ENCODE measurements around the gene TTF2.
"Not testable (repeated sequence)": the region's sequence is repeated elsewhere in the genome, so short reads cannot be mapped to it uniquely, and the experiment has no call there.

The TTF2 gene

DNA sequence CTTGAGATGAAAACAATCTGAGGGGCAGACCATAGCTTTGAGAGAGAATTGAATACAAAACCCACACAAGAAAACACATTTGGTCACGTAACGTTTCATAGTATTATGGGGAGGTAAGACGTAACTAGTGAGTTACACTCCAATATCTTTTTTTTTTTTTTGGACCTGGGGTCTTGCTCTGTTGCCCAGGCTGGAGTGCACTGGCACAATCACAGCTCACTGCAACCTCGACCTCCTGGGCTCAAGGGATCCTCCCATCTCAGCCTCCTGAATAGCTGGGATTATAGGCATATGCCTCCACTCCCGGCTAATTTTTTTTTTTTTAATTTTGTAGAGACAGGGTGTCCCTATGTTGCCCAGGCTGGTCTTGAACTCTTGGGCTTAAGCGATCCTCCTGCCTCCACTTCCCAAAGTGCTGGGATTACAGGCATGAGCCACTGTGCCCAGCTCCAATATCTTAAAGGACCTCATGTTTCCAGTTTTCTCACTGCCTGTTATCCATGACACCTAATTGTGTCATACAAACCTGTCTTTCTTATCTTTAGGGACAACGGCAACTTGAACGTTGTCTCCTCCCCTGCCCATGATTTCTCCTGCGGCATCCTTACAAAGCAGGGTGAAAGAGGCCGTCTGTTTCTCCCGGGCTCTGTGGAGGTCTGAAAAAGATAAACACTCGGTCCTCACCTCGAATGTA is 56.1 kb downstream of the TTF2 start:
- no peak overlapping the region for H3K4me3 ChIP-seq (ENCODE audit: low read length)
- no peak for TF ChIP-seq CTCF (IDR thresholded peaks at IDR 0.05; ENCODE audit: insufficient read depth, low read depth, low read length, missing control alignments)
- DNase-seq (ENCODE audit: low read depth): no peak

DNA sequence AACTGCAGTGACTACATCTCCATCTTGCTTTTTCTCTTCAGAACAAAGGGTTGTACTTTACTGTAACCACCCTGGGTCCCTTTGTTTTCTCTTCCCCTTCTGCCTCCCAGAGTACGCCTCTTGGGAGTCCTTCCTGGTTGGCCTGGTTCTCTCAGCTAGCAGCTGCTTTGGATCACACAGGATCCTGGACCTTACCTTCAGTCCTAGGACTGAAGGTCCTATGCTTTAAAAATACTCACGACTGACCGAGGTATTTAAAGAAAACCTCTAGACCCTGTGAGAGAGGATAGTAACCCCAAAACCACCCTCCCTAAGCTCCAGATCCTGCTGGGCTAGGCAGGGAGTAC is 56.6 kb downstream of the TTF2 start:
- DNase-seq (ENCODE audit: low read depth): no peak
- no peak for TF ChIP-seq CTCF (IDR thresholded peaks at IDR 0.05; ENCODE audit: insufficient read depth, low read depth, low read length, missing control alignments)
- no peak overlapping the region for H3K4me3 ChIP-seq (ENCODE audit: low read length)

- DNase-seq (ENCODE audit: low read depth): no peak
- no peak for TF ChIP-seq CTCF (IDR thresholded peaks at IDR 0.05; ENCODE audit: insufficient read depth, low read depth, low read length, missing control alignments)
- H3K4me3 ChIP-seq (ENCODE audit: low read length): no peak overlapping the region
Observed at GRCh38 chr1:117117697-117118096, 57.6 kb downstream of the TTF2 start.

DNA sequence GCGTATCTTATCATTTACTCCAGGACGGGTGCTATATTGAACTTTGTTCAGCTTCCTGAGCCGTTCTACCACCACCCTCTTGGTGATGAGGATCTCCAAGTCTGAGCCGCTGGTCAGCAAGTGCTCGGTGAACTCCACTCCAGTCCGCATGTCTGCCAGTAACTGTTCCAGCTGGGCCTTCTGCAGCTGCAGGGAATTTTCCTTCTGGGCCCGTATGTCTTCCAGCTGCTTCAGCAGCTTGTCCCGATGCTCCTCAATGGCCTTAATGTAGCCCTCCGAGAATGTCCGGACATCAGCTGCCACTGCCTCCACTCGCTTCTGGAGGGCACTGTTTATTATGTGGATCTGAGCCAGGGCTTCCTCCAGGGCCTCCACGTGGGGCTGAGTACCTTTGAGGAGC is 58.0 kb downstream of the TTF2 start:
- no peak for TF ChIP-seq CTCF (IDR thresholded peaks at IDR 0.05; ENCODE audit: insufficient read depth, low read depth, low read length, missing control alignments)
- DNase-seq (ENCODE audit: low read depth): no peak
- no peak overlapping the region for H3K4me3 ChIP-seq (ENCODE audit: low read length)

- not testable (repeated sequence) for H3K4me3 ChIP-seq (ENCODE audit: low read length); DNase-seq (ENCODE audit: low read depth)
Observed at GRCh38 chr1:117119144-117119543, 59.0 kb downstream of the TTF2 start.

- DNase-seq (ENCODE audit: low read depth): no peak
- peak overlapping the region; percentile 84 for H3K4me3 ChIP-seq (ENCODE audit: low read length)
- no peak for TF ChIP-seq CTCF (IDR thresholded peaks at IDR 0.05; ENCODE audit: insufficient read depth, low read depth, low read length, missing control alignments)
Observed at GRCh38 chr1:117120774-117121588, 60.9 kb downstream of the TTF2 start.

- TF ChIP-seq CTCF (IDR thresholded peaks at IDR 0.05; ENCODE audit: insufficient read depth, low read depth, low read length, missing control alignments): peak; percentile 68
- DNase-seq (ENCODE audit: low read depth): peak; percentile 98
- H3K4me3 ChIP-seq (ENCODE audit: low read length): peak within 1 kb of the TSS; percentile 84
Observed at GRCh38 chr1:117121589-117122329, 61.6 kb downstream of the TTF2 start, which contains the start of gene TRIM45. Gene TRIM45, minus strand, starts transcription at chr1:117121749. Its CDS starts 548 bp downstream, at chr1:117121201.

Measured in epithelial cell of esophagus (primary cell).